GM10248 (cell line): ENCODE results near the gene TRERF1.

Source experiments
- CTCF ChIA-PET: fragments of 300-600 bp; sonication (Branson Sonifier 250); formaldehyde crosslinking; extraction: SDS; loops from one replicate; lab custom pipeline; 2021; ENCODE audit warnings: antibody characterized with exemption; lab: Yijun Ruan, JAX
- POLR2A ChIA-PET: fragments of 350-650 bp; sonication (Branson Sonifier 250); formaldehyde crosslinking; extraction: SDS; loops from one replicate; lab custom pipeline; 2020; ENCODE audit warnings: antibody characterized with exemption; lab: Yijun Ruan, JAX
- DNase-seq: peaks from one replicate; pipeline ENCODE4 v3.0.0; 2012; ENCODE audit errors: extremely low spot score
- CTCF ChIP-seq: IDR thresholded peaks from 2 replicates; pipeline ENCODE4 v1.5.1; 2012; ENCODE audit warnings: mild to moderate bottlenecking, low read depth; ENCODE audit errors: extremely low read depth, missing control alignments, control extremely low read depth

Gene TRERF1

GRCh38 chr6:42263165-42263728 is 188.5 kb downstream of the TRERF1 start:
- no peak for DNase-seq
- TF ChIP-seq CTCF, result no peak
- POLR2A ChIA-PET, result no interaction called here
- CTCF ChIA-PET, result interaction anchor here (0.8 to 8.5 kb wide), 4 partner anchors 21 to 283 kb away, joined by 3 to 107 read pairs (median 4); no protein-coding TSS in a partner anchor

- TF ChIP-seq CTCF, result peak; percentile 68
- ChIA-PET POLR2A (no interaction called here), CTCF (interaction anchor here (0.6 to 8.5 kb wide), 24 partner anchors 10 to 466 kb away, joined by 3 to 107 read pairs (median 4); no protein-coding TSS in a partner anchor)
- DNase-seq, result peak; percentile 59
Measured at GRCh38 chr6:42260972-42261371, 190.8 kb downstream of the TRERF1 start.

GRCh38 chr6:42260396-42260888 is 191.3 kb downstream of the TRERF1 start:
- ChIA-PET POLR2A (no interaction called here), CTCF (interaction anchor here (0.7 to 8.5 kb wide), 18 partner anchors 9 to 466 kb away, joined by 3 to 107 read pairs (median 4); no protein-coding TSS in a partner anchor)
- TF ChIP-seq CTCF, result no peak
- no peak for DNase-seq

GRCh38 chr6:42259841-42260395 is 191.8 kb downstream of the TRERF1 start:
- POLR2A ChIA-PET, result no interaction called here
- no peak for TF ChIP-seq CTCF
- CTCF ChIA-PET, result interaction anchor here (0.9 to 8.5 kb wide), 16 partner anchors 9 to 467 kb away, joined by 3 to 107 read pairs (median 4); no protein-coding TSS in a partner anchor
- no peak for DNase-seq

- TF ChIP-seq CTCF, result no peak
- ChIA-PET CTCF (interaction anchor here (1.0 to 8.5 kb wide), 3 partner anchors 12 to 287 kb away, joined by 3 to 107 read pairs (median 4); no protein-coding TSS in a partner anchor), POLR2A (no interaction called here)
- DNase-seq, result no peak
Measured at GRCh38 chr6:42259286-42259685, 192.4 kb downstream of the TRERF1 start.

GRCh38 chr6:42257614-42258013 is 194.1 kb downstream of the TRERF1 start:
- CTCF ChIA-PET, result interaction anchor here (8.5 kb wide), 1 partner anchor 289 kb away, joined by 107 read pairs; no protein-coding TSS in a partner anchor
- no peak for TF ChIP-seq CTCF
- POLR2A ChIA-PET, result no interaction called here
- no peak for DNase-seq
